HepG2 (cell line): ENCODE data around the gene PRKAR2A. TPM values are rescaled to one million over a fixed set of nuclear protein-coding genes. Genes with fewer than 3 reads are reported as not detected.

ENCODE experiments used
- ARNT ChIP-seq: fragments of 450-650 bp; IDR thresholded peaks from 2 replicates; pipeline ENCODE4 v1.6.1; 2017
- BCL6 ChIP-seq: IDR thresholded peaks from 2 replicates; pipeline ENCODE4 v1.6.1; 2016; ENCODE audit warnings: missing genetic modification reagents, missing compliant biosample characterization
- FOXK1 ChIP-seq: sonication (generic); formaldehyde crosslinking; IDR thresholded peaks from 2 replicates; pipeline ENCODE4 v1.4.0; 2020; ENCODE audit warnings: low read depth, missing genetic modification reagents, borderline replicate concordance
- FOXO4 ChIP-seq: sonication (generic); formaldehyde crosslinking; conservative IDR thresholded peaks from 2 replicates; pipeline ENCODE4 v1.8.1; 2023; ENCODE audit warnings: missing genetic modification reagents
- GMEB1 ChIP-seq: sonication (generic); formaldehyde crosslinking; IDR thresholded peaks from 2 replicates; pipeline ENCODE4 v1.5.1; 2020; ENCODE audit warnings: missing genetic modification reagents, mild to moderate bottlenecking, borderline replicate concordance
- HDAC1 ChIP-seq: sonication (generic); formaldehyde crosslinking; IDR thresholded peaks from 2 replicates; pipeline ENCODE4 v1.5.1; 2020; ENCODE audit warnings: mild to moderate bottlenecking, missing genetic modification reagents
- HNF4A ChIP-seq: sonication (generic); formaldehyde crosslinking; IDR thresholded peaks from 2 replicates; pipeline ENCODE4 v1.4.0; 2020; ENCODE audit warnings: missing genetic modification reagents
- IRX3 ChIP-seq: sonication (generic); formaldehyde crosslinking; IDR thresholded peaks from 2 replicates; pipeline ENCODE4 v1.8.1; 2023; ENCODE audit warnings: mild to moderate bottlenecking, low read depth, missing genetic modification reagents, borderline replicate concordance
- NFATC3 ChIP-seq: sonication (generic); formaldehyde crosslinking; IDR thresholded peaks from 2 replicates; pipeline ENCODE4 v1.5.1; 2020; ENCODE audit warnings: mild to moderate bottlenecking, missing genetic modification reagents
- NR1H2 ChIP-seq: sonication (generic); formaldehyde crosslinking; IDR thresholded peaks from 2 replicates; pipeline ENCODE4 v1.8.1; 2022; ENCODE audit warnings: low read depth, missing genetic modification reagents, borderline replicate concordance
- RAD21 ChIP-seq: fragments of 450-650 bp; formaldehyde crosslinking; IDR thresholded peaks from 2 replicates; pipeline ENCODE4 v1.5.0; 2020; ENCODE audit warnings: mild to moderate bottlenecking
- RELA ChIP-seq: sonication (generic); formaldehyde crosslinking; IDR thresholded peaks from 2 replicates; pipeline ENCODE4 v1.4.0; 2020; ENCODE audit warnings: missing genetic modification reagents
- SMAD9 ChIP-seq: sonication (generic); formaldehyde crosslinking; IDR thresholded peaks from 2 replicates; pipeline ENCODE4 v1.5.1; 2020; ENCODE audit warnings: mild to moderate bottlenecking, missing genetic modification reagents
- SMARCC2 ChIP-seq: fragments of 450-650 bp; IDR thresholded peaks from 2 replicates; pipeline ENCODE4 v1.6.1; 2017; ENCODE audit warnings: antibody characterized with exemption, mild to moderate bottlenecking
- SOX5 ChIP-seq: IDR thresholded peaks from 2 replicates; pipeline ENCODE4 v1.6.1; 2016; ENCODE audit warnings: borderline replicate concordance
- TEAD2 ChIP-seq: sonication (generic); formaldehyde crosslinking; IDR thresholded peaks from 2 replicates; pipeline ENCODE4 v1.9.0; 2021; ENCODE audit warnings: missing genetic modification reagents
- TGIF2 ChIP-seq: IDR thresholded peaks from 2 replicates; pipeline ENCODE4 v1.6.1; 2016; ENCODE audit warnings: control low read depth, missing compliant biosample characterization
- TP53 ChIP-seq: sonication (generic); formaldehyde crosslinking; conservative IDR thresholded peaks from 2 replicates; pipeline ENCODE4 v1.4.0; 2020; ENCODE audit warnings: missing genetic modification reagents
- ZFP90 ChIP-seq: sonication (generic); formaldehyde crosslinking; IDR thresholded peaks from 2 replicates; pipeline ENCODE4 v1.8.0; 2022; ENCODE audit warnings: missing genetic modification reagents, mild to moderate bottlenecking, inconsistent platforms, borderline replicate concordance
- ZFX ChIP-seq: sonication (generic); formaldehyde crosslinking; IDR thresholded peaks from 2 replicates; pipeline ENCODE4 v1.4.0; 2020; ENCODE audit warnings: mild to moderate bottlenecking, low read depth, missing genetic modification reagents, moderate library complexity
- ZNF281 ChIP-seq: sonication (generic); formaldehyde crosslinking; IDR thresholded peaks from 2 replicates; pipeline ENCODE4 v1.4.0; 2020; ENCODE audit warnings: missing genetic modification reagents, borderline replicate concordance
- ZNF317 ChIP-seq: sonication (generic); formaldehyde crosslinking; IDR thresholded peaks from 2 replicates; pipeline ENCODE4 v1.5.0; 2020; ENCODE audit warnings: mild to moderate bottlenecking, missing genetic modification reagents
- ZNF354B ChIP-seq: sonication (generic); formaldehyde crosslinking; IDR thresholded peaks from 2 replicates; pipeline ENCODE4 v1.8.0; 2022; ENCODE audit warnings: mild to moderate bottlenecking, missing genetic modification reagents
- ZNF484 ChIP-seq: sonication (generic); formaldehyde crosslinking; IDR thresholded peaks from 2 replicates; pipeline ENCODE4 v1.5.1; 2020; ENCODE audit warnings: mild to moderate bottlenecking, low read depth, missing genetic modification reagents, borderline replicate concordance
- ZNF790 ChIP-seq: sonication (generic); formaldehyde crosslinking; IDR thresholded peaks from 2 replicates; pipeline ENCODE4 v1.8.0; 2022; ENCODE audit warnings: missing genetic modification reagents, mild to moderate bottlenecking, borderline replicate concordance
- polyA plus RNA-seq, 8 experiments: library from polyadenylated mRNA; depleted of rRNA in 3 of 8; stranded (reverse) in 7 of 8; unstranded in 1 of 8; fragments of >200 nt; fragmentation: Illumina TruSeq in 4 of 8; extraction: Trizol in 4 of 8; gene quantifications; 2 replicates each; pipeline versions ENCODE4 v1.2.1 to v1.2.3, GENCODE V29; 2011 to 2016; ENCODE audit warnings: low read depth in 4 of 8, missing spikeins in 1 of 8, mixed read lengths in 1 of 8; ENCODE audit not compliant: insufficient read depth in 1 of 8
- total RNA-seq, 5 experiments: library from RNA; depleted of rRNA; stranded (reverse); fragments of >200 nt; fragmentation: Illumina TruSeq; extraction: Trizol; gene quantifications; 2 replicates each; pipeline ENCODE4 v1.2.3, GENCODE V29; 2016; ENCODE audit warnings: low read depth in 1 of 5

PRKAR2A gene
- total and polyA plus RNA-seq, 2 of the 13 experiments (the other 11 are each of a cell fraction or from before 2014, with no cell fraction given), result 11.8 to 29.2 TPM

GRCh38 chr3:48739955-48740823 is 107.5 kb downstream of the PRKAR2A start (continued):
- TF ChIP-seq SMAD9 (peak; percentile 68; the same call in 1 of the 2 replicates), TP53 (no peak; the same call in 1 of the 2 replicates), FOXK1 (CRISPR knock-in tag) (no peak), IRX3 (CRISPR knock-in tag) (no peak), ZFX (CRISPR knock-in tag) (peak; percentile 87; the same call in 1 of the 2 replicates), ZNF281 (CRISPR knock-in tag) (peak; percentile 8), FOXO4 (CRISPR knock-in tag) (no peak), SMARCC2 (no peak), NFATC3 (CRISPR knock-in tag) (0 out of 2 replicates have a peak, but pooled peaks have one; percentile 52), NR1H2 (CRISPR knock-in tag) (no peak), ZNF354B (CRISPR knock-in tag) (no peak; the same call in 1 of the 2 replicates), GMEB1 (CRISPR knock-in tag) (peak; percentile 64; the same call in 1 of the 2 replicates), ARNT (no peak), BCL6 (CRISPR knock-in tag) (peak; percentile 61), ZNF317 (CRISPR knock-in tag) (peak; percentile 56; the same call in 1 of the 2 replicates), ZNF484 (CRISPR knock-in tag) (no peak), ZNF790 (CRISPR knock-in tag) (no peak), RELA (CRISPR knock-in tag) (no peak), HNF4A (CRISPR knock-in tag) (peak; percentile 88), SOX5 (CRISPR knock-in tag) (no peak), HDAC1 (peak; percentile 65), TGIF2 (CRISPR knock-in tag) (peak; percentile 60; the same call in 1 of the 2 replicates), RAD21 (CRISPR knock-in tag) (peak; percentile 80), TEAD2 (CRISPR knock-in tag) (no peak), ZFP90 (CRISPR knock-in tag) (0 out of 2 replicates have a peak, but pooled peaks have one; percentile 70)
